ENCODE results near the gene FSD1. TPM values are rescaled to one million over a fixed set of nuclear protein-coding genes. Genes with fewer than 3 reads are reported as not detected.

FSD1 gene
- total RNA-seq, 4 donors from 2014 or later: not detected

DNA sequence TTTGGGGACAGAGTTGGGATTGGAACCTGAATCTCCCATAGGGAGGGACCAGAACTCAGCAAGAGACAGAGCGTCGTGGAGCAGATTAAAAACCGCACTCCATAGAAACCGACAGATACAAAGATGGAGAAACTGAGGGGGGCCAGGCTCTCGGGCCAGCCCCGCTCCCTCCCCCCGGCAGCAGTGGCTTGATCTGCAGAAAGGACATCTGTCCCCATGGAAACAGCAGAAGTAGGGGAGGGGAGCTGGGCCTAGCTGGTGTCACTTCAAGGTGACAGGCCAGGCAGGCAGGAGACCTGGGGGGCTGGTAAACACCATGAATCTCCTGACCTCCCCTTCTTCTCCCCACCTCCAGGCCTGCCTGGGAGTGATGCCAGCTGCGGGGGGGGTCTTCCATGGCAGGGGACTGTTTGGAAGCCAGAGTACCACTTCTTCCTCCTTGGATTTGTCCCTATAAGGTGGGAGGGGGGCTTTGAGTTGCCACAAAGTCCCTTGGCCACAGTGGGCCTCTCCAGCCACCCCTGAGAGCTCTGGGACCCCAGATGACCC is 13.1 kb upstream of the FSD1 start:
- no peak for TF ChIP-seq CTCF (IDR thresholded peaks at IDR 0.05; ENCODE audit: low read depth)

DNA sequence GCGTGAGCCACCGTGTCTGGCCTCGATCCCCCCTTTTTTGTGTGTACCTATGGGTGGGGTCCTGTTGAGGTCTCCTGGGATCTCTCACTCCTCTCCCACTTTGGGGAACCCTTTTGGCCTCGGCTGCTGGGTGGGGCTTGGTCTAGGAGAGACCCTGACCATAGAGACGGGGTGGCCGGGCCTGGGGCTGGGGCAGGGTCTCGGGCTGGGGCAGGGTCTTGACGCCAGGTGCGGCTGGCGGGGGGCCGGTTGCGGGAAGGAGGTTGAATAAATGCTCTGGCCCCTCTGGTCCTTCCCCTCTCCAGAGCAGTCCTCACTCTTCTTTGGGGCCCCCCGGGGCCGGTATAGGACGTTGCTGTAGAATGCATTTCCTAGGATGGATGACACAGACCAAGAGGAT is 11.9 kb upstream of the FSD1 start:
- no peak for TF ChIP-seq CTCF (IDR thresholded peaks at IDR 0.05; ENCODE audit: low read depth)

DNA sequence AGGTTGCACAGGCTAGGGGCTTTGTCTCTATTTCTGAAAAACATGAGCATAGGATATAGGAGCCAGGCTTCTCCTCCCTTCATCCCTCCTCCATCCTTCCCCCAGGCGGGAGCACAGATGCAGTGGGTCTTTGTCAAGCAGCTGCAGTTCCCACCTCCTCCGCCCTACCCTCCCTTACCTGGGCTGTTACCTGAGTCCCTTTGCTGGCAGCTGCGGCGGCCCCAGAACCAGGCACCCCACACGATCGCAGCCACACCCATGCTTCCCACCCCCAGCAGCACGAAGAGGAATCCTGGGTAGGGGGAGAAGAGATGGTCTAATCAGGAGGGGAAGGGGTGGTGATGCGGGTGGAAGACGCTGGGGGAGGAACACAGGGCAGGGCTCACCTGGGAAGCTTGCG is 10.0 kb upstream of the FSD1 start:
- no peak for TF ChIP-seq CTCF (IDR thresholded peaks at IDR 0.05; ENCODE audit: low read depth)

GRCh38 chr19:4295972-4296771 is 8.2 kb upstream of the FSD1 start:
- TF ChIP-seq CTCF (IDR thresholded peaks at IDR 0.05; ENCODE audit: low read depth): no peak

DNA sequence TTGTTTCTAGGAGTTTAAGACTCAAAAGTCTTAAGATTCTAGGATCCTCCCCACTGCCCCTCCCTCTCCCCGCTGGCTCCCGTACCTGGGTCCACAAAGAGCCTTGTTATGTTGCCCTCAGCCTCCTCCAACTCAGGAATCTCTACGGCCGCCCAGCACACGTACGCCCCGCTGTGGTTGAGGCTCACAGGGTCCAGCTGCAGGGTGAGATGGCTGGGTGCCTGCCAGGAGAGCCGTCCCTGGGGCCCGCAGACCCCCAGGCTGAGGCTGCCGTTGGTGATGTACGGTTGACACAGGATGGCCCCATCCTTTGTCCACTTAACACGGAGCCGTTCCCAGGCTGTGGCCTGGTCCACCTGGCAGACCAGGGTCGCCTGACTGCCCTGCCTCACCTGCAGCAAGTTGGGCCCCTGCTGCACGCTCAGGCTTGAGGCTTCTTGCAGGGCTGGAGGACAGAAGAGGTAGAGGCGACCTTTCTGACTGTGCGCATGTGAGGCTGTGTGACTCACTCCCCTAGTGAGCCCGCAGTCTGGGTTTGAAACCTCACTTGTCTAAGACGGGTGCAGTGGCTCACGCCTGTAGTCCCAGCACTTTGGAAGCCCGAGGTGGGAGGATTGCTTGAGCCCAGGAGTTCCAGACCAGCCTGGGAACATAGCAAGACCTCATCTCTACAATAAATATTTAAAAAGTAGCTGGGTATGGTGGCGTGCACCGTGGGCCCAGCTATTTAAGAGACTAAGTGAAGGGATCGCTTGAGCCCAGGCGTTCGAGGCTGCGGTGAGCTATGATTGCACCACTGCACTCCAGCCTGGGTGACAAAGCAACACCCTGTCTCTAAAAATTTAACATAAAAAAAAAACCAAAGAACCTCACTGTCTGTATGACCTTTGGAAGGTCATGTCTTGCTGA is 6.2 kb upstream of the FSD1 start:
- no peak for TF ChIP-seq CTCF (IDR thresholded peaks at IDR 0.05; ENCODE audit: low read depth)

- TF ChIP-seq CTCF (IDR thresholded peaks at IDR 0.05; ENCODE audit: low read depth): no peak
Observed at GRCh38 chr19:4298810-4299550, 5.4 kb upstream of the FSD1 start.
